Measurements from ENCODE around the gene HOXC9. TPM values are rescaled to one million over a fixed set of nuclear protein-coding genes. Genes with fewer than 3 reads are reported as not detected.
A peak's percentile ranks its signal among the peaks of the same experiment; 100 is the strongest.

Gene HOXC9
- polyA plus RNA-seq, 1 of the 3 experiments (the other 2 are of a cell fraction): 1.9 TPM

DNA sequence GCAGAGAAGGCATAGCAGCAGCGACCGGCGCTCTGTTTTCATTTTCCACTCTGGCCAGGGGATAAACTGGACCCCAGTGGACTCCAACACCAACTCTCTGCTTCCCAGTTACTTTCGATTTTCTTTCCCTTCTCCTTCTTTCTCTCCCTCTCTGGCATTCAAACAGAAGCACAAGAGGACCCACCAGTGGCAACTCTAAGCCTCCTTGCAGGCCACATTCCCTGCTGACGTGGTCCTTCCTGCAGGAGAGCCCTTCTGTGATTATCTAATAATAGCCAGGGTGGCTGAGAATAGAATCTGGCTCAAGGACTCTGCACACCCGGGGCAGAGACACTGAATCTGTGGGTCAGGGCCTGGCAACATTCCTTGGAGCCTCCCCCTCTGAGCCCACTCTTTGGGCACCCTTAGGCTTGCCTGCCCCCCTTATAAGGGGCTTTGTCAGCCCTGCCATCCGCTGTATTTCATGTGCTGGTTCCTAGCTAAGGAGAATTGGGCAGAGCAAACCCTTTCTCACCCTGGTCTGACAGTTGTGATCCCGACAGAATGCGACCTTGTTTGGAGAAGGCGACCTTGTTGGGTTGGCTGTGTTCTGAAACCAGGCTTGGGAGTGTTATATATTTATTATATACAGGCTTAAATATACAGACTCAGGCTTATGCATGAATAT is 20.1 kb downstream of the HOXC9 start:
- 80% methylated on average over 10 of the region's 10 CpGs for WGBS (ENCODE audit: low lambda C conversion rate)

More for the DNA sequence above, 20.1 kb downstream of the HOXC9 start:
- H3K27ac ChIP-seq (ENCODE audit: low read depth in 2 of 2, low read length in 1 of 2): peak overlapping the region; percentile 29 to 99
- no peaks in the 10 kb centered on the region for H3K36me3 ChIP-seq (replicated peaks in 1 of 2; ENCODE audit: control insufficient read depth in 1 of 2, insufficient read depth in 2 of 2, low read length in 1 of 2)
- H3K9ac ChIP-seq: no peak overlapping the region
- peak overlapping the region; percentile 3; the same call in 1 of the 2 replicates for H3K4me2 ChIP-seq
- ChIA-PET CTCF (interaction anchor here (1.3 to 23.2 kb wide), 2 partner anchors 176 to 188 kb away, joined by 5 to 548 read pairs; partner anchors contain the start of gene SMUG1), POLR2A (no interaction called here)
- no peaks in the 10 kb centered on the region for H3K27me3 ChIP-seq (ENCODE audit: insufficient read depth)
- 0 out of 2 replicates have a peak overlapping the region, but pooled peaks have one; percentile 46 for H2AFZ ChIP-seq (ENCODE audit: low read depth)
- H3K9me3 ChIP-seq: no peaks in the 10 kb centered on the region
- H3K79me2 ChIP-seq (ENCODE audit: insufficient read depth): peaks cover 10% of the 10 kb centered on the region; the same call in 1 of the 2 replicates
- no peak for TF ChIP-seq NRF1 (IDR thresholded peaks at IDR 0.05; ENCODE audit: low read depth, low read length)
- TF ChIP-seq, protein P1, sequence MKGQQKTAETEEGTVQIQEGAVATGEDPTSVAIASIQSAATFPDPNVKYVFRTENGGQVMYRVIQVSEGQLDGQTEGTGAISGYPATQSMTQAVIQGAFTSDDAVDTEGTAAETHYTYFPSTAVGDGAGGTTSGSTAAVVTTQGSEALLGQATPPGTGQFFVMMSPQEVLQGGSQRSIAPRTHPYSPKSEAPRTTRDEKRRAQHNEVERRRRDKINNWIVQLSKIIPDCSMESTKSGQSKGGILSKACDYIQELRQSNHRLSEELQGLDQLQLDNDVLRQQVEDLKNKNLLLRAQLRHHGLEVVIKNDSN (IDR thresholded peaks at IDR 0.05; ENCODE audit: borderline replicate concordance, low read depth): no peak
- TF ChIP-seq MXI1 (IDR thresholded peaks at IDR 0.05; ENCODE audit: low read depth, low read length): no peak
- no peak for TF ChIP-seq FOSL2 (IDR thresholded peaks at IDR 0.05; ENCODE audit: borderline replicate concordance, low read depth)
- TF ChIP-seq RAD21 (IDR thresholded peaks at IDR 0.05; ENCODE audit: low read length): no peak
- TF ChIP-seq, protein P2, sequence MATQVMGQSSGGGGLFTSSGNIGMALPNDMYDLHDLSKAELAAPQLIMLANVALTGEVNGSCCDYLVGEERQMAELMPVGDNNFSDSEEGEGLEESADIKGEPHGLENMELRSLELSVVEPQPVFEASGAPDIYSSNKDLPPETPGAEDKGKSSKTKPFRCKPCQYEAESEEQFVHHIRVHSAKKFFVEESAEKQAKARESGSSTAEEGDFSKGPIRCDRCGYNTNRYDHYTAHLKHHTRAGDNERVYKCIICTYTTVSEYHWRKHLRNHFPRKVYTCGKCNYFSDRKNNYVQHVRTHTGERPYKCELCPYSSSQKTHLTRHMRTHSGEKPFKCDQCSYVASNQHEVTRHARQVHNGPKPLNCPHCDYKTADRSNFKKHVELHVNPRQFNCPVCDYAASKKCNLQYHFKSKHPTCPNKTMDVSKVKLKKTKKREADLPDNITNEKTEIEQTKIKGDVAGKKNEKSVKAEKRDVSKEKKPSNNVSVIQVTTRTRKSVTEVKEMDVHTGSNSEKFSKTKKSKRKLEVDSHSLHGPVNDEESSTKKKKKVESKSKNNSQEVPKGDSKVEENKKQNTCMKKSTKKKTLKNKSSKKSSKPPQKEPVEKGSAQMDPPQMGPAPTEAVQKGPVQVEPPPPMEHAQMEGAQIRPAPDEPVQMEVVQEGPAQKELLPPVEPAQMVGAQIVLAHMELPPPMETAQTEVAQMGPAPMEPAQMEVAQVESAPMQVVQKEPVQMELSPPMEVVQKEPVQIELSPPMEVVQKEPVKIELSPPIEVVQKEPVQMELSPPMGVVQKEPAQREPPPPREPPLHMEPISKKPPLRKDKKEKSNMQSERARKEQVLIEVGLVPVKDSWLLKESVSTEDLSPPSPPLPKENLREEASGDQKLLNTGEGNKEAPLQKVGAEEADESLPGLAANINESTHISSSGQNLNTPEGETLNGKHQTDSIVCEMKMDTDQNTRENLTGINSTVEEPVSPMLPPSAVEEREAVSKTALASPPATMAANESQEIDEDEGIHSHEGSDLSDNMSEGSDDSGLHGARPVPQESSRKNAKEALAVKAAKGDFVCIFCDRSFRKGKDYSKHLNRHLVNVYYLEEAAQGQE (IDR thresholded peaks at IDR 0.05; ENCODE audit: low read depth, low read length): no peak
- no peak for TF ChIP-seq GABPA (IDR thresholded peaks at IDR 0.05; ENCODE audit: low read depth)
- TF ChIP-seq EP300 (IDR thresholded peaks at IDR 0.05; ENCODE audit: borderline replicate concordance in 1 of 2, low read depth in 1 of 2, low read length in 1 of 2): no peak
- TF ChIP-seq, protein P3, sequence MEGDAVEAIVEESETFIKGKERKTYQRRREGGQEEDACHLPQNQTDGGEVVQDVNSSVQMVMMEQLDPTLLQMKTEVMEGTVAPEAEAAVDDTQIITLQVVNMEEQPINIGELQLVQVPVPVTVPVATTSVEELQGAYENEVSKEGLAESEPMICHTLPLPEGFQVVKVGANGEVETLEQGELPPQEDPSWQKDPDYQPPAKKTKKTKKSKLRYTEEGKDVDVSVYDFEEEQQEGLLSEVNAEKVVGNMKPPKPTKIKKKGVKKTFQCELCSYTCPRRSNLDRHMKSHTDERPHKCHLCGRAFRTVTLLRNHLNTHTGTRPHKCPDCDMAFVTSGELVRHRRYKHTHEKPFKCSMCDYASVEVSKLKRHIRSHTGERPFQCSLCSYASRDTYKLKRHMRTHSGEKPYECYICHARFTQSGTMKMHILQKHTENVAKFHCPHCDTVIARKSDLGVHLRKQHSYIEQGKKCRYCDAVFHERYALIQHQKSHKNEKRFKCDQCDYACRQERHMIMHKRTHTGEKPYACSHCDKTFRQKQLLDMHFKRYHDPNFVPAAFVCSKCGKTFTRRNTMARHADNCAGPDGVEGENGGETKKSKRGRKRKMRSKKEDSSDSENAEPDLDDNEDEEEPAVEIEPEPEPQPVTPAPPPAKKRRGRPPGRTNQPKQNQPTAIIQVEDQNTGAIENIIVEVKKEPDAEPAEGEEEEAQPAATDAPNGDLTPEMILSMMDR (IDR thresholded peaks at IDR 0.05): no peak
- TF ChIP-seq, protein P4, sequence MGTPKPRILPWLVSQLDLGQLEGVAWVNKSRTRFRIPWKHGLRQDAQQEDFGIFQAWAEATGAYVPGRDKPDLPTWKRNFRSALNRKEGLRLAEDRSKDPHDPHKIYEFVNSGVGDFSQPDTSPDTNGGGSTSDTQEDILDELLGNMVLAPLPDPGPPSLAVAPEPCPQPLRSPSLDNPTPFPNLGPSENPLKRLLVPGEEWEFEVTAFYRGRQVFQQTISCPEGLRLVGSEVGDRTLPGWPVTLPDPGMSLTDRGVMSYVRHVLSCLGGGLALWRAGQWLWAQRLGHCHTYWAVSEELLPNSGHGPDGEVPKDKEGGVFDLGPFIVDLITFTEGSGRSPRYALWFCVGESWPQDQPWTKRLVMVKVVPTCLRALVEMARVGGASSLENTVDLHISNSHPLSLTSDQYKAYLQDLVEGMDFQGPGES (IDR thresholded peaks at IDR 0.05; ENCODE audit: low read depth, low read length): no peak
- no peak for TF ChIP-seq SIN3A (IDR thresholded peaks at IDR 0.05; ENCODE audit: borderline replicate concordance, low read depth, low read length)
- no peak for TF ChIP-seq TEAD4 (IDR thresholded peaks at IDR 0.05; ENCODE audit: borderline replicate concordance, insufficient read depth)
- peaks cover 7 to 45% of the 10 kb centered on the region in 2 experiments; a peak in 2 of 4 replicates for H3K4me1 ChIP-seq (ENCODE audit: control insufficient read depth in 1 of 2, insufficient read depth in 2 of 2, low read depth in 1 of 2, low read length in 1 of 2)
- H3K9me2 ChIP-seq: no peaks in the 10 kb centered on the region
- no peaks in the 10 kb centered on the region for H4K20me1 ChIP-seq (ENCODE audit: insufficient read depth)
- no peak overlapping the region for H3K4me3 ChIP-seq (ENCODE audit: low read depth in 2 of 2, low read length in 1 of 2)
- DNase-seq: no peak
- H3F3A ChIP-seq (replicated peaks; ENCODE audit: insufficient read depth): peaks cover 9% of the 10 kb centered on the region

All from SK-N-SH (cell line).